KBM-7 (cell line): ENCODE results near the gene BARX2.

ENCODE experiments used
- DNase-seq: peaks from one replicate; pipeline ENCODE4 v3.0.0-alpha.2; 2015
- in situ Hi-C: fragments of 300-500 bp; cut with MboI; formaldehyde crosslinking; loops from 2 replicates; pipeline ENCODE4 v1.14.3; 2020; ENCODE audit warnings: low sequenced_read_pairs, low pct_unique_long_range_greater_than_20kb, mixed read lengths

BARX2 gene

DNA sequence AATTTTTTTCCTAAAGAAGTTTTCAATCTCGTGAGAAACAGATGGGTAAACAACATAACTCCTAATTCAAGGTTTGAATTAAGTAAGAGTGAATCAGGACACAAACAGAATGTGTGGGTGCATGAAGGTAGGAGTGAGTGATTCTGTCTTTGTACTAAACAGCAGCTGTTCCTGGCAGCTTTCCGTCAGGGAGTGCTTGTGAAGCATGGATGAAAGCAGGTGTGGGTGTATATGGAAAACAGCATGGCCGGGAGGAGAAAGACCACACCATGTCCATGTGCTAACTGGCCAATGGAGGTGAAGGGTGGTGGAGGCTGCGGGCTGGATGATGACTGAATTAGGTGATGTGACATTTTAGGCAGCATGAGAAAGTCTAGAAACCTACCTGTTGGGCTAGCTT, 49.6 kb downstream of the BARX2 start:
- in situ Hi-C loops, result no loop called here

DNA sequence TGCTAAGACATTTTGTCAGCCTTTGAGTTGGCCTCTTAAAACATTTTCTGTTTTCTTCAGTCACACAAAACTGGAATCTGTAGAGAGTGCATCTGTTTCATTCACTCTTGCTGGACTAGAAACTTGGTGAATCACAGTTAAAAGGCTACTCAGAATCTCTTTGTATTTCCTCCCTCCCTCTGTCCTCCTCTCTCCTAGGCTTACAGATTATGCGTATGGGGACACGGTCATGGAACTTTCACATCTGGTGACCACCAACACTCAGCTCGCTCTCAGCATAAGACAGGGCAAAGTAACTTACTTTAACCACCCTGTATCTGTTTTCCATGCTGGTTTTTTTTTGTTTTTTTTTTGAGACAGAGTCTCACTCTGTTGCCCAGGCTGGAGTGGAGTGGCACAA, 50.4 kb downstream of the BARX2 start:
- DNase-seq, result no peak
- in situ Hi-C loops, result no loop called here

More for the DNA sequence above, 49.6 kb downstream of the BARX2 start:
- no peak for DNase-seq

DNA sequence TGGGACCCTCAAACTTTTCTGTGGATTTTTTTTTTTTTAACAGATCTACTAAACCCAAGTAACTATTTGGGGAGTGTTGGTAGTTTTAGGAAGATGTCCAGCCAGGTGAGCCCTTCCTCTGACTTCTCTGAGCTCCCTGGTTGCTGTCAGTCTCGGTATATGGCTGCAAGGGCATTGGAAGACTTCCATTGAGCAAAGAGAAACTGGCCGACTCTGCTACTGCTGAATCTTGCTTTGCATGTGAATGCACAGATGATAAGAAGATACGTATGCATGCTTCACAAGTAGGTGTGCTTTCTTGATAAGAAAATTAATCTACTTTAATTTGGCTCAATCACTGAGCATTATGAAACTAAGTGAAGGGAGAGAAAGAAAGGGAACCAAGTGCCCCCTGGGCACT, 51.1 kb downstream of the BARX2 start:
- in situ Hi-C loops, result no loop called here
- no peak for DNase-seq

DNA sequence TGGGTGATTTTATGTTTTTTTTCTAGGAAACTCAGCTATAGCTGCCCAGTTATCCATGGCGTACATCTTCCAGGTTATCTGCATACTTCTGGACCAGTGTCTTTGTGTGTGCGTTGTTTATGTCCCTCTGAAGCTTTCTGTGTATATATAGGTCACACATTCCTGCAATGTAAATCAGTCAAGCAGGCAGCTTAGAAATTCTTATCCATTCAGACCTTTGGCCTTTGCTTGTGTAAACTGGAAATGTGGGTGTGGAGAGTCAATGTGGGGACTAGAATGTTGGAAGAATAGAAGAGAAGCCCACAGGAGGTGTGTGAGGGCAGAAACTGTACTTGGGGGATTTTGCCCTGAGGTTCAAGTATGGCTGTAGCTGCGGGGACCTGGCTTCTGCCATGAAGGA, 51.7 kb downstream of the BARX2 start:
- in situ Hi-C loops, result no loop called here
- no peak for DNase-seq

DNA sequence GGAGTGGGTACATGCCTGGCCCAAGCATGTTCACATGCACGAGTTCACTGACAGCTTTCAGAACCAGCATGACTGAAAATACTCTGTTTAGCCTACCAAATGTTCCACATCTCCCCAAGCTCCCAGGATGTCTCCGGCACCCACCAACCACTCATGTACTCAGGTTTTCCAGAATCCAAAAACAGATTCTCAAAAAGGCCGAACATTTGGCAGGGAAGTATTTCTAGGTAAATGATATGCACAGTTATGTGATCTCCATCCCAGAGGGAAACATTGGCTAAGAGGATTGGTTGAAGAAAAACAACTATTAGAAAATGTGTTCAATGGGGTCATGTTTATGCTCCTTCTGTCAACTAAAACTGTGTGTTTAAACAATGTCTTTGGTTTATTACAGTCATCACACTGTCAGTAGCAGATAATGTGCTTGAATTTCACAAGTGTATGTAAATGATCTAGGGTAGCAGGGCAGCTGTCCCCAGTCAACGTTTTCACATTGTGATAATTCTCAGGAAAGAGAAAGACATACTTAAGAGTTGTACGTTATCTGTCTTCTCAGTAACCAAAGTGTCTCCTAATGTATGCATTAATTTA, 52.3 kb downstream of the BARX2 start:
- DNase-seq, result no peak
- in situ Hi-C loops, result no loop called here

DNA sequence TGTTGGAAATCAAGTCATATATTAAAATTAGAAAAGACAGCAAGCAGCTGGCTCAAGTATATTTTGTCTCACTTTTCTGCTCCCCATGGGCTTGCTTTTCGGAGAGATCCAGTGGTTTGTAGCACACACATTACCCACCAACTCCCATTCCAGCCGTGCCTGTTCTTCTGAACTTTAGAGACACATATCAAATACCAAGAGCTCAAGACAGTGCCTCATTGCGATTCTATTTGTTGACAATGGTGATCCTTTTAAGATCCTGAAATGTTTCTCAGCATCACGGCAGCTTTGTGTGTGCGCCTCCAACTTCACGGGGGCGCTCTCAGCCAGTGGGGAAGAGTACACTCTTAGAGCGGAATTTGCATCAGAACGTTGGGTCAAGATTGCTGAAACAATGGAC, 52.9 kb downstream of the BARX2 start:
- no peak for DNase-seq
- in situ Hi-C loops, result no loop called here

DNA sequence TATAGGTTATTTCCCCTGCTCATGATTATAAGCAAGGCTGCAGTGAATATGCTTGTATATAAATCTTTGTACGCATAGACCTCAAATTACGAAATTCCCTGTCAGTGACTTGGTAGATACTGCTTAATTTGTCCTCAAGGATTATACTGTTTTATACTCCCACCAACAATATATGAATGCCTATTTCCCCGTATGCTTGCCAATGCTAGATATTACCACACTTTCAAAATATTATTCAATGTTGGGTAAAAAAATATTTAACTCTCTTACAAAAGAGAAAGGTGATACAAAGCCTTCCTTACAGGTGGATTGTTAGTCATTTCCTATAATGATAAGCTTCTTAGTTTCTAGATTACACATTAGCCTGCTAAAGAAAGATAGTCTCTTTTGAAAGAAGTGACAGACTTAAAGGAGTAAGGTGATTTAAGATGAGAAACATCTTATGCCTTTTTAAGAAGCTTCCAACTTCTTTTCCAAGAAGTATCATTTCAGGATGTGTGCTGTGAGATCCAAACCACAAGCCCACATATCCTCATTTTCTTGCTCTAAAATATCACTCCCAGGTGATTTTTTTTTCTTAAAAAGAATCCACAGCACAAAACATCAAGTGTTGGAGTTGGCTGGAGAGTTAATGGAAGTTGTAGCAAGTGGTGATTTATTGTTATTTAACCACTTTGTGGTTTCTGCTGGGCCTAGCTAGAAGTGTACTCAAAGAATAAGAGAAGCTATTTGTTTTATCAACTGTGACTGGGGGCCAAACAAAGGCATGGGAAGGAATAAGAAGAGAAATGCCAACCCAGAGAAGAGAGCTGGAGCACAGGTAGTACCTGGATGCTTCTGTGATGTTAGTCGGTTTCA, 59.2 kb downstream of the BARX2 start:
- in situ Hi-C loops, result no loop called here
- DNase-seq, result no peak

DNA sequence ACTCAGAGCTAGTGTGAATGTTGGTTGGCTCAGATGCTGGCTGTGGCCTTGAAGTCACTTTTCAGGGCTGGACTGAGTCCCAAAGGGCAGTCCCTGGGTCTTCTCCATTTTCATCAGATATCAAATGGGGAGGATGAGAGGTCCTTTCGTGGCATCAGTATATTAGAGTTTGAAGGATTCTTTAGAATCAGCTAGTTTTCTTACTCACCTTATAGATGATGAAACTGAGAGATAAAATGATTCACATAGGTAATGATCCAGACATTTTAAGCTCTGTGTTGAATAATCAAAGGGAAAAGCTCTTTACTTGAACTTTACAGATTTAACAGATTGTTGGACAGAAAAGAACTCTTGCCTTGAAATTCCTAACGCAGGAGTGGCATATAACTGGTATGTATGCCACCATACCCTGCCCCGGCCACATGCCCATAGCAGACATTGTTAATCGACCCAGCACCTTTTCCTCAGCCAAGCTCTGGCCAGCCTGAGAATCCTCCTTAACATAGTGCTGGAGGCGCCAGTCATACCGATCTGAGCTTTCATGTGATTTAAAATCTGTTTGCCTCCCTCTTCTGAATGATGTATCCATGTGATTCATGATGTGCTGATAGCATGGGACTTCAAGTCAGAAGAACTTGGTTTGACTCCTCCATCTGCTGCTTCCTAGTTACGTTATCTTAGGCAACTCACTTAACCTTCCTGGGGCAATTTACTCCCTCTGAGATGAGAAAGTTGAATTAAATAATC, 60.0 kb downstream of the BARX2 start:
- in situ Hi-C loops, result no loop called here
- no peak for DNase-seq

DNA sequence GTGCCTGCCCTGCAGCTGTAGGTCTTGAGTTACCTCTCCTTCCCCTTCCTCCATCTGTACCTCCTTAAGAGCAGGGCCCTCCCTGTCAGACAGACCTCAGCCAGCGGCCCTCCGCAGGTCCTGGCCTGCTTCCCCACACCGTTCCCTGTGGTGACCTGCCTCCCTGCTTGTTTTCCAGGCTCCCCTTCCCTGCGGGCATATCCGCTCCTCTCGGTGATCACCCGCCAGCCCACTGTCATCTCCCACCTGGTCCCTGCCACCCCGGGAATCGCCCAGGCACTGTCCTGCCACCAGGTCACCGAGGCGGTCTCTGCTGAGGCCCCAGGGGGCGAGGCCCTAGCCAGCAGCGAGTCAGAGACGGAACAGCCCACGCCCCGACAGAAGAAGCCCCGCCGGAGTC, 60.9 kb downstream of the BARX2 start:
- DNase-seq, result no peak
- in situ Hi-C loops, result no loop called here

DNA sequence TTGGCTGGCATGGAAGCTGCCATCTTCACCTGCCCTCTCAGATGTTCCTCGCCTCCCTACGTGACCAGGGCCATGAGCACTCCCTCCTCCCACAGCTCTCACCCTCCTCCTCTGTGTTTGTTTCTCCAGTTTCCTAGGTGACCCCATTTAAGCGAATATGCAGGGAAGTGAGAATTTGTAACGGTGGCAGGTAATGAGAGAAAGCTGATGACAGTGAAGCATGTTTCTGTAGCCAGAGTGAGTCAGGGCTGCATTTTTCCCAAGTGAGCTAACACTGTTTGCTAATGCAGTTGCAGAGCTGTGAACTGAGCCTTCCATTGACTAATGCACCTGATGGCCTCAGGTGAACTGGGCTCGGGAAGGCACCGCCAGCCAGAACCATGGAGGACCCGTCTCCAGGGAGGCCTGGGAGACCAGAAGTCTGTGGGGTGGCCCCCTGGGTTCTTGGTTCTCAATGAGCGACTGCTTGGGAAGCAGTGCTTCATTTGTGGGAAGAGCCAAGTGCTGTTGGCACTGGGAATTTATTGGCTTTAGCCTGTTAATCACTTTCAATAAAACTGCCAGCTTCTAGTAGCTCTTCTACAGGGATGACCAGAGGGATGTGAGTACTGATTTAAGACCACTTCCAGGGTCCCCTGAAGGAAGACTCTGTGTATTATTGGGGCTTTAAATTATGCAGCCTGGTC, 64.5 kb downstream of the BARX2 start:
- no peak for DNase-seq
- in situ Hi-C loops, result no loop called here

DNA sequence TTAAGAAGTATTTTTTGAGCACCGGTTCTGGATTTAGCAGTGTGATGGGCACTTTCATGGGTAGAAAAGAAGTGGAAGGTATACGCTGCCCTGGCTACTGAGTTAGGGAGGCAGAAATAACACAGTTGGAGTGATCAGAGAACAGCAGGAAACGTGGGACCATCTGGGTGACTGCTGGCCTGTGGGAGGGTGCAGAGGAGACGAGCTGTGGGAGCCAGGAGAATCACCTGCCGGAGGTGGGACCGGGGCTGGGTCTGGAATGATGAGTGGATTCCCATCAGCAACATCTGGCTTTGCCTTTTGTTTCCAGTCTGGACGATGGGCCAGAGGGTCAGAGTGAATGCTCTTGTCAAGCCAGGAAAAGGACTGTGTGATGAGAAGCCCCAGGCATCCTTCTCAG, 66.5 kb downstream of the BARX2 start:
- DNase-seq, result no peak
- in situ Hi-C loops, result no loop called here

DNA sequence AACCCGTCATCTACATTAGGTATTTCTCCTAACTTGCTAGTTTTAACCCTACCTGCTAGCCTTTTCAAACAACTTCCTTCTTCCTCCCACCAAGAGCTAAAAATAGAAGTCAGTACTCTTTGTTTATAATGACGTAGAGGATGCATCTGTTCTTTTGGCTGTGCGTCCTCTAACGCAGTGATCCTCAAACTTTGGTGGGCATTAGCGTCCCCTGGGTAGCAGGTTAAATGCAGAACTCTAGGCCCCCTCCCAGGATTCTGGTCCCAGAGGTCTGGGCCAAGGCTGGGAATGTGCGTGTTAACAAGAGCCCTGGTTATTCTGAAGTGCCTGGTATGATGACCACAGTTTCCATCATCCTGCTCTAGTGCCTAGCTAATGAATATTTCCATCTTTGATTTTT, 67.6 kb downstream of the BARX2 start:
- DNase-seq, result no peak
- in situ Hi-C loops, result no loop called here

DNA sequence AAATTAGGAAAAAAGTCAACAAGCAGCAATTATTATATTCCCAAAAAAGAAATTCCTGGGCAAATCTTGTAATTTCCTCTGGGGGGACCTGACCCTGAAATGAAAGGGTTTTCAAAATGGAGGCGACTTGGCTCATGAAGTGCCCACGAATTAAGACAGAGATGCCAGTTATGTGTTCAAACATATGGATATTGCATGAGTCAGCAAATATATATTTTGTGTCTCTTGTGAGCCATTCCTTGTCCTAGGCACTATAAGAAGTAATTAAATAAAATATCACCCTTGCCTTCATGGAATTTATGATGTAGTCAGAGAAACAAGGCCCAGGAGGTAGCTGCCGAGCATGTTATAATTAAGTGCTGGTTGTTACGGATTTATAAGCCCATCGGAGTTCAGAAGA, 68.6 kb downstream of the BARX2 start:
- in situ Hi-C loops, result no loop called here
- no peak for DNase-seq

DNA sequence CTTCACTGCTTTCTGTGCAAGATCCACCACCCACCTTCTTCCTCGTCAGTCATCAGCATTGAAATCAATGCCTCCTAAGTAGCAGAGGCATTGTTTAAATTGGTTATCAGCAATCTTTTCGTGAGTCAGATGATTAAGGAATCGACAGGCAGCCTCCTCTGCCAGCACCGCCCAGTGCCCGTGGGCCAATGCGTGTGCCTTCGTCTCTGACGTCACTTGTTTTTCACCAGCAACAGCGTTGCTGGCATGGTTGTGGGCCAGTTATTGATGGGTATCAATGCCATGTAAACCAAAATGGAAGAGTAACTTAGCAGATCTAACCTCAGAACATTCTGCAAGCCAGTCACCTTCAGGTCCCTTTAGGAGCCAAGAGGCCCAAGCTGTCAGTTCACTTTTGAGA, 69.6 kb downstream of the BARX2 start:
- in situ Hi-C loops, result no loop called here
- no peak for DNase-seq

DNA sequence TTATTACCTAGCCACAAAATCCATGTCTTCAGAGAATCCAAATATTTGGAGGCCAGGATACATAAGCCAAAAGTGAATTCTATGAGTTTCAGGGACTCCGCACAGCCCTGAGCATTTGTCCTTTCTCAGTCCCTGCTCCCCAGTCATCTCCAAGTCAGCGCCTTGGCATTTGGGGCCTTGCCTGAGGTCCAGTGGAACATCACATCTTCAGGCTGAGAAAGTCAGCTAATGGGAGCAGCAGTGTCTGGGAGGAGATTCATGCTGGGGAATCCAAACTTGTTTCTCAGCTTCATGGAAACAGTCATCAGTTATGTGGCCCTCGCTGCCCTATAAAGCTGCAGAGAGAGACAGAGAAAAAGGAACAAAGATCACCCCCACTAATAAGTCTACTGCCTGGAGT, 70.9 kb downstream of the BARX2 start:
- in situ Hi-C loops, result no loop called here
- no peak for DNase-seq

DNA sequence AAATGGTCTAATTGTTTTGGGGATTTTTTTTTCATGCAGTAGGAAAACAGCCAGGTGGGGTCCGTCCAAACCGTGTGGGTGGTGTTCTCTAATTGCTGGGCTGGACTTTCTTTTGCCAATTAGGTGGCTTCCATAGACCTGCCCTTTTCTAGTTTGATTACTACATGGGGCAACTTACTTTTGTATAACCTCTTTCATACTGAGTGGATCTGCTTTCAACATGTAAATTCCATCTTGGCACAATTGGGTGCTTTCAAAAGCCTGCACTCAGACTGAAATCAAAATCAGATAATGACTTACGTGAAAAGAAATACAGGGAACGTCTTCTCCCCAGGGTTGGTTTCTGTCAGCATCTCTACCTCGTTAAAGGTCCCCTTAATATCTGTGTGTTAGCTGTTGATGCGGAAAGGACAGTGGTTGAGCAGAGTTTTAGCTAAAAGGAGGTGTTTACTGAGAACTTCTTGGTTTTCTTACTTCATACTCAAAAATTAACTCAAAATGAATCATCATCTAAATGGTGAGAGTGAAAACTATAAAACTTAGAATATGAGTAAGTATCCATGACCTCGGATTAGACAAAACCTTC, 72.1 kb downstream of the BARX2 start:
- no peak for DNase-seq
- in situ Hi-C loops, result no loop called here

DNA sequence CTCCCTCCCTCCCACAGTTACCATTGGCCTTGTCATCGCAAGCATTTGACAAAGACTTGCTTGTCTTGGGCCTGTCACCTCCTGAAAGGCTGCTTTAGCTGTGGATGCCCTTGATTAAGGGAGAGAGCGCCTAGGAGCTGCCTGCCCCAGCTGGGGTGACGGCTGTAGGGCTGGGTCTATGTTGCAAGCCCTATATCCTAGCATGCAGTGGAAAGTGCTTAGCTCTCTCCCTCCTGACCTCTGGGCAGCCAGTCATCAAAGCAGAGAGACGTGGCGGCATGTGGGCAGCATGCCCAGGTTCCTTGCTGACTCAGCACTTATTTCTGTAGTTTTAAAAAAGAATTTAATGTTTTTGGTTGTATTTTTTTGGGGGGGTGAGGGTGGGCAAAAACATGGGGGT, 75.9 kb downstream of the BARX2 start:
- in situ Hi-C loops, result no loop called here
- no peak for DNase-seq

DNA sequence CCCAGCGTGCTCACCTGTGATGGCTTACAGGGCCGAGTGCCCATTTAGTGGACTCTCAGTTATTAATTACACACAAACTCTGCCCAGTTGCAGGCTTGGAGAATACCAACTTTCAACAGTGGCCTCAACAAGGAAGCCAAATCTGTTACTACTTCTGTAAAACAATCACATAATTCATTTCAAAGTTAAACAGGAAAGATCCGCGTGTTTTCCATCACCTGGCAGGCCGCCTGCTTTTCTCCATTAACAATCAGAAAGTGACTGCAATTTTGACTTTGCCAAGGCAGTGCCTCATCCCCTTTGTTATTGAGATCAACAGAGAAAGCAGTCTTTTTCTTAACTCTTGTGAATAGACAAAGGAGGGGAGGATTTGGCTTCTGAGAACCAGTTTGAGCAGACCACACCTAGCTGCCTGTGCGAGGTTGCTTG, 77.7 kb downstream of the BARX2 start:
- DNase-seq, result no peak
- in situ Hi-C loops, result no loop called here

DNA sequence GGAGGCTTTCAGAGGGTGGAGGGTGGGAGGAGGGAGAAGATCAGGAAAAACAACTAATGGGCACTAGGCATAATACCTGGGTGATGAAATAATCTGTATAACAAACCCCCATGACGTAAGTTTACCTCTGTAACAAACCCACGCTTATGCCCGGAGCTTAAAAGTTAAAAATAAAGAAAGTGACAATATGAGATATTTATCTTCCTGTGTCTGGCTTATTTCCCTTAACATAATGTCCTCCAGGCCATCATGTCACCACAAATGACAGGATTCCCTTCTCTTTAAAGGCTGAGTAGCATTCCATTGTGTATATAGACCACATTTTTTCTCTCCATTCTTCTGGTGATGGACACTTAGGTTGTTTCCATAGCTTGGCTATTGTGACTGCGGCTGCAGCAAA, 79.5 kb downstream of the BARX2 start:
- in situ Hi-C loops, result no loop called here
- DNase-seq, result no peak
